ENCODE results near the gene LDLR.
"Not testable (repeated sequence)": the region's sequence is repeated elsewhere in the genome, so short reads cannot be mapped to it uniquely, and the experiment has no call there.

LDLR gene

GRCh38 chr19:11108746-11109145 lies 19.5 kb downstream of the LDLR start:
- DNase-seq: no peak

DNA sequence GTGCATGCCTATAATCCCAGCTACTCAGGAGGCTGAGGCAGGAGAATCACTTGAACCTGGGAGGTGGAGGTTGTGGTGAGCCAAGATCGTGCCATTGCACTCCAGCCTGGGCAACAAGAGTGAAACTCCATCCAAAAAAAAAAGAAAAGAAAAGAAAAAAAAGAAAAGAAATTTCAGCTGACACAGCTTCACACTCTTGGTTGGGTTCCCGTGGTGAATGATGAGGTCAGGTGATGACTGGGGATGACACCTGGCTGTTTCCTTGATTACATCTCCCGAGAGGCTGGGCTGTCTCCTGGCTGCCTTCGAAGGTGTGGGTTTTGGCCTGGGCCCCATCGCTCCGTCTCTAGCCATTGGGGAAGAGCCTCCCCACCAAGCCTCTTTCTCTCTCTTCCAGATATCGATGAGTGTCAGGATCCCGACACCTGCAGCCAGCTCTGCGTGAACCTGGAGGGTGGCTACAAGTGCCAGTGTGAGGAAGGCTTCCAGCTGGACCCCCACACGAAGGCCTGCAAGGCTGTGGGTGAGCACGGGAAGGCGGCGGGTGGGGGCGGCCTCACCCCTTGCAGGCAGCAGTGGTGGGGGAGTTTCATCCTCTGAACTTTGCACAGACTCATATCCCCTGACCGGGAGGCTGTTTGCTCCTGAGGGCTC lies 22.0 kb downstream of the LDLR start:
- DNase-seq: no peak

- DNase-seq: no peak
Observed at GRCh38 chr19:11111771-11112144, 22.5 kb downstream of the LDLR start.

DNA sequence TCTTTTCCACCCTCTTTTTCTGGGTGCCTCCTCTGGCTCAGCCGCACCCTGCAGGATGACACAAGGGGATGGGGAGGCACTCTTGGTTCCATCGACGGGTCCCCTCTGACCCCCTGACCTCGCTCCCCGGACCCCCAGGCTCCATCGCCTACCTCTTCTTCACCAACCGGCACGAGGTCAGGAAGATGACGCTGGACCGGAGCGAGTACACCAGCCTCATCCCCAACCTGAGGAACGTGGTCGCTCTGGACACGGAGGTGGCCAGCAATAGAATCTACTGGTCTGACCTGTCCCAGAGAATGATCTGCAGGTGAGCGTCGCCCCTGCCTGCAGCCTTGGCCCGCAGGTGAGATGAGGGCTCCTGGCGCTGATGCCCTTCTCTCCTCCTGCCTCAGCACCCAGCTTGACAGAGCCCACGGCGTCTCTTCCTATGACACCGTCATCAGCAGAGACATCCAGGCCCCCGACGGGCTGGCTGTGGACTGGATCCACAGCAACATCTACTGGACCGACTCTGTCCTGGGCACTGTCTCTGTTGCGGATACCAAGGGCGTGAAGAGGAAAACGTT lies 24.0 kb downstream of the LDLR start:
- DNase-seq: no peak

DNA sequence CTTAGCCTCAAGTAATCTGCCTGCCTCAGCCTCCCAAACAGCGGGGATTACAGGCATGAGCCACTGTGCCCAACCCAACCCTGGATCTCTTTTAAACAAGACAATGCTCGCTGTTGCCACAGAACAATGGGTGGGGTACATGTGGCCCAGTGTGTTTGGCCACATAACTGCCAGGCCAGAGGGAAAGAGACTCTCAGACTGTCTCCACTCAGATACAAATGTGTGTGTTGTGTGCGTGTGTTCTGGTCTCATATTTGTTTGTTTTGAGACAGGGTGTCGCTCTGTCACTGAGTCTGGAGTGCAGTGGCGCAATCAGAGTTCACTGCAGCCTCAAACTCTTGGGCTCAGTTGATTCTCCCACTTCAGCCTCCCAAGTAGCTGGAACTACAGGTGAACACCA lies 25.8 kb downstream of the LDLR start:
- DNase-seq: no peak

DNA sequence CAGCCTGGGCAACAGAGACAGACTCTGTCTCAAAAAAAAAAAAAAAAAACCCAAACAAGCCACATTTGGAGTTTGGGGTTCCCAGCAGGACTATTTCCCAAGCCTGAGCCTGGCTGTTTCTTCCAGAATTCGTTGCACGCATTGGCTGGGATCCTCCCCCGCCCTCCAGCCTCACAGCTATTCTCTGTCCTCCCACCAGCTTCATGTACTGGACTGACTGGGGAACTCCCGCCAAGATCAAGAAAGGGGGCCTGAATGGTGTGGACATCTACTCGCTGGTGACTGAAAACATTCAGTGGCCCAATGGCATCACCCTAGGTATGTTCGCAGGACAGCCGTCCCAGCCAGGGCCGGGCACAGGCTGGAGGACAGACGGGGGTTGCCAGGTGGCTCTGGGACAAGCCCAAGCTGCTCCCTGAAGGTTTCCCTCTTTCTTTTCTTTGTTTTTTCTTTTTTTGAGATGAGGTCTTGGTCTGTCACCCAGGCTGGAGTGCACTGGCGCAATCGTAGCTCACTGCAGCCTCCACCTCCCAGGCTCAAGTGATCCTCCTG lies 26.7 kb downstream of the LDLR start:
- no peak for DNase-seq

DNA sequence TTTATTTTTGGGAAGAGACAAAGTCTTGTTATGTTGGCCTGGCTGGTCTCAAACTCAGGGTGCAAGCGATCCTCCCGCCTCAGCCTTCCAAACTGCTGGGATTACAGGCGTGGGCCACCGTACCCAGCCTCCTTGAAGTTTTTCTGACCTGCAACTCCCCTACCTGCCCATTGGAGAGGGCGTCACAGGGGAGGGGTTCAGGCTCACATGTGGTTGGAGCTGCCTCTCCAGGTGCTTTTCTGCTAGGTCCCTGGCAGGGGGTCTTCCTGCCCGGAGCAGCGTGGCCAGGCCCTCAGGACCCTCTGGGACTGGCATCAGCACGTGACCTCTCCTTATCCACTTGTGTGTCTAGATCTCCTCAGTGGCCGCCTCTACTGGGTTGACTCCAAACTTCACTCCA lies 27.2 kb downstream of the LDLR start:
- DNase-seq: no peak

DNA sequence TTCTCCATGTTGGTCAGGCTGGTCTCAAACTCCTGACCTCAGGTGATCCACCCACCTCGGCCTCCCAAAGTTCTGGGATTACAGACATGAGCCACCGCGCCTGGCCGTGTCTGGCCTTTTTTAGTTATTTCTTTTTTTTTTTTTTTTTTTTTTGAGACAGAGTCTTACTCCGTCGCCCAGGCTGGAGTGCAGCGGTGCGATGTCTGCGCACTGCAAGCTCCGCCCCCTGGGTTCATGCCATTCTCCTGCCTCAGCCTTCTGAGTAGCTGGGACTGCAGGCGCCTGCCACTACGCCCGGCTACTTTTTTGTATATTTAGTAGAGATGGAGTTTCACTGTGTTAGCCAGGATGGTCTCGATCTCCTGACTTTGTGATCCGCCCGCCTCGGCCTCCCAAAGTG lies 32.7 kb downstream of the LDLR start:
- not testable (repeated sequence) for DNase-seq

GRCh38 chr19:11123114-11123513 lies 33.9 kb downstream of the LDLR start:
- no peak for DNase-seq

- DNase-seq: not testable (repeated sequence)
Observed at GRCh38 chr19:11124157-11124556, 34.9 kb downstream of the LDLR start.

GRCh38 chr19:11125994-11126685 lies 36.9 kb downstream of the LDLR start:
- peak; percentile 74 for DNase-seq

GRCh38 chr19:11127905-11128304 lies 38.6 kb downstream of the LDLR start:
- no peak for DNase-seq

DNA sequence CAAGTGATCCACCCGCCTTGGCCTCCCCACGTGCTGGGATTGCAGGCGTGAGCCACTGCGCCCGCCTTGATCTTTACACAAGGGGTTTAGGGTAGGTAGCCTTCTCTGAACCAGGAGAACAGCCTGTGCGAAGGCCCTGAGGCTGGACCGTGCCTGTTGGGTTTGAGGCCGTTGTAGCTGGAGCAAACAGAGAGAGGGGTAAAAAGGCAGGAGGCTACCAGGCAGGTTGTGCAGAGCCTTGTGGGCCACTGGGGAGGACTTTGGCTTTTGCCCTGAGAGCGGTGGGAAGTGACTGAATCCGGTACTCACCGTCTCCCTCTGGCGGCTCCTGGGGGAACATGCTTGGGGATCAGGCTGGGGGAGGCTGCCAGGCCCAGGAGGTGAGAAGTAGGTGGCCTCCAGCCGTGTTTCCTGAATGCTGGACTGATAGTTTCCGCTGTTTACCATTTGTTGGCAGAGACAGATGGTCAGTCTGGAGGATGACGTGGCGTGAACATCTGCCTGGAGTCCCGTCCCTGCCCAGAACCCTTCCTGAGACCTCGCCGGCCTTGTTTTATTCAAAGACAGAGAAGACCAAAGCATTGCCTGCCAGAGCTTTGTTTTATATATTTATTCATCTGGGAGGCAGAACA lies 41.7 kb downstream of the LDLR start:
- DNase-seq: peak; percentile 73

DNA sequence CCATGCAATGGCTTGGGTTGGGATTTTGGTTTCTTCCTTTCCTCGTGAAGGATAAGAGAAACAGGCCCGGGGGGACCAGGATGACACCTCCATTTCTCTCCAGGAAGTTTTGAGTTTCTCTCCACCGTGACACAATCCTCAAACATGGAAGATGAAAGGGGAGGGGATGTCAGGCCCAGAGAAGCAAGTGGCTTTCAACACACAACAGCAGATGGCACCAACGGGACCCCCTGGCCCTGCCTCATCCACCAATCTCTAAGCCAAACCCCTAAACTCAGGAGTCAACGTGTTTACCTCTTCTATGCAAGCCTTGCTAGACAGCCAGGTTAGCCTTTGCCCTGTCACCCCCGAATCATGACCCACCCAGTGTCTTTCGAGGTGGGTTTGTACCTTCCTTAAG lies 42.2 kb downstream of the LDLR start:
- DNase-seq: no peak

DNA sequence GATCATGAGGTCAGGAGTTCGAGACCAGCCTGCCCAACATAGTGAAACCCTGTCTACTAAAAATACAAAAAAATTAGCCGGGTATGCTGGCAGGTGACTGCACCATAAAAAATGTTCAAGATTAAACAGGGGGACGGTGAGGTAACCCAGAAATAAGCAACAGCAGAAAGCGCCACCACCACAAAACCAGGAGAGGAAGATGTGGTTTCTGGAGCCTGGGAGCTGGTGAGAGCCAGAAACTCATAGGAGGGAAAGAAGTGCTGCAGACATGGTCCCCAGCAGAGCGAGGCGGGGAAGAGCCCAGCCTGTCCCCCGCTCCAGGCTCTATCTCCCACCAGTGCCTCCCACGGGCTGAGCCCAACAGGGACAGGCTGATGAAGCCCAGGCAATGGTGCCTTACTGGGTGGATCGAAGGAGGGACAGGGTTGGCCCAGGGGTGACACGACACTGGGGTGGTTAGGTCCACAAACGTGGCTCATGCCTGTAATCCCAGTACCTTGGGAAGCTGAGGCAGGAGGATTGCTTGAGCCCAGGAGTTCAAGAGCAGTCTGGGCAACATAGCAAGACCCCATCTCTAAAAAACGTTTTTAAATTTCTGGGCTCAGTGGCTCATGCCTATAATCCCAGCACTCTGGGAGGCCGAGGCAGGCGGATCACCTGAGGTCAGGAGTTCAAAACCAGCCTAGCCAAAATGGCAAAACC lies 47.3 kb downstream of the LDLR start:
- DNase-seq: no peak

- peak; percentile 54 for DNase-seq
Observed at GRCh38 chr19:11137542-11138384, 48.5 kb downstream of the LDLR start.

- DNase-seq: no peak
Observed at GRCh38 chr19:11138601-11139300, 49.5 kb downstream of the LDLR start.

DNA sequence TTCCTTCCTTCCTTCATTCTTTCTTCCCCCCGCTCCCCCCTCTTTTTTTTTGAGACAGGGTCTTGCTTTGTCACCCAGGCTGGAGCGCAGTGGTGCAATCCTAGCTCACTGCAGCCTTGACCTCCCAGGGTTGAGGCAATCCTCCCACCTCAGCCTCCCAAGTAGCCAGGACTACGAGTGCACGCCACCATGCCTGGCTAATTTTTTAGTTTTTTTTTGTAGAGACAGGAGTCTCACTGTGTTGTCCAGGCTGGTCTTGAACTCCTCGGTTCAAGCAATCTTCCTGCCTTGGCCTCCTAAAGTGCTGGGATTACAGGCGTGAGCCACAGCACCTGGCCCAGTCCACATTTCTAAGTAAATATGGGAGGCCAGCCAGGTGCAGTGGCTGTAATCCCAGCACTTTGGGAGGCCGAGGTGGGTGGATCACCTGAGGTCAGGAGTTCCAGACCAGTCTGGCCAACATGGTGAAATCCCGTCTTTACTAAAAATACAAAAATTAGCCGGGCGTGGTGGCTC lies 50.8 kb downstream of the LDLR start:
- DNase-seq: not testable (repeated sequence)

DNA sequence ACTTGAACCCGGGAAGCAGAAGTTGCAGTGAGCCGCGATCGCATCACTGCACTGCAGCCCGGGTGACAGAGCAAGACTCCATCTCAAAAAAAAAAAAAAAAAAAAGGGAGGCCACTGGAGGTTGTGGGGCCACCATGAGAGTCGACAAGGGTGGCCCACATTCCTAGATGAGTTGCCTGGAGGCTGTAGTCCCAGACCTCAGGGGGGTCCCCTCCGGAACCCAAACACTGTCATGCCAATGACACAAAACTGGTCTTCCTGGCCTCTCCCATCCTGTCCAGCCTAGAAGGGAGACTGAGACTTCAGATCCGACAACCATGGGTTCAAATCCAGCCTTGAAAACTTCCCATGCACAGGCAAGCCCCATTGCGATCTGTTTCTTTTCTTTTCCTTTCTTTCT lies 51.6 kb downstream of the LDLR start:
- DNase-seq: no peak

- DNase-seq: no peak
Observed at GRCh38 chr19:11141937-11142527, 52.8 kb downstream of the LDLR start.

Measured in activated CD4-positive, alpha-beta T cell treated with anti-CD3 and anti-CD28 coated beads, Interleukin-2, amount 50 U/mL, for 16 hours (primary cell).